ENCODE data around the gene CELSR1. TPM values are rescaled to one million over a fixed set of nuclear protein-coding genes. Genes with fewer than 3 reads are reported as not detected.

Gene CELSR1
- total RNA-seq, 1 donor from 2014 or later: 0.39 TPM

DNA sequence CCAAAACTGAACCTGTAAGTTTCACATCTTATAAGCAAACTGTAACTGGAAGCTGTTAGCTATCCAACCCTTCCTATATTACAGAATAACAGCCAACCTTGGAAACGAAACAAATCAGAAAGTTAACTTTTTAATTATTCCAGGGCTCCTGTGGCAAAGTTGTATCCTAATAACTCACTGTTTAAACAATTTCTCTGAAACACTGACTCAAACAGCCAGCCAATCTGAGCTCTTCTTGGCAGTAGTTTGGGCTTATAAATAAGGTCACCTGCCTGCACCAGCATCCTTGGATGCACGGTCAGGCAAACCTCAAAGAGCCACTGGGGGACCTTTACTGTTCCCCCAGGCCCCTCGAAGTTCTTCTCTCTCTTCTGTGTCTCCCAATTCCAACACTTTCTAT, 5.0 kb downstream of the CELSR1 start:
- Mint-ChIP-seq H3K4me3 (no peak overlapping the region), H3K27ac (no peak overlapping the region), H3K4me1 (ENCODE audit: low read depth) (no peaks in the 10 kb centered on the region), H3K27me3 (ENCODE audit: insufficient read depth) (peaks cover 8% of the 10 kb centered on the region), H3K36me3 (ENCODE audit: low read depth) (no peaks in the 10 kb centered on the region), H3K9me3 (no peaks in the 10 kb centered on the region)
- no peak for DNase-seq (ENCODE audit: low spot score)
- intact Hi-C loops (cut with micrococcal nuclease): no loop called here

DNA sequence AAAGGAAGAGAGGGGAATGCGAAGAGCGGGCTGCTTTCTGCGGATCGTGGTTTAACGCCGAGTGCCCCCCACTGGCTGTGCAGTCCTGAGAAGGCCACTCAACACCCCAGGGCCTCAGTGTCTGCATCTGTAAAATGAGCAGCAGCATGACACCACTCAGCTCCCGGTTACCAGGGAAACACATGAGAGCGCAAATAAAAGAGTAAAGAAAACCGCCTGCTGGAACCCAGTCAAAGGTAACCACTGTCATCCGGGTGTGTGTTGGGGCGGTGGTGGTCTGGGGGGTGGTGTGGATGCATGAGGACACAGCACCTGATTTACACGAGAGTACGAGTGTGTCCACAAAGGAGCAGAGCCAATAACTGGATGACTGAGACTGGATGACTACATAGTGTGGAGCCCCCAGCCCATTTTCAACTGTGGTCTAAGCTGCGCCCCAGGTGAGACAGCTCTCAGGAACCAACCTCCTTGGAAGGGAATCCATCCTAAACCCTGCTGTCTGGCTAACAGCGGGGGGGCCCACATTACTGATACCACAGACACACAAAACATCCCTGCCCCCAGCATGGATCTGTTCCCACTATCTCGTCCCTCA, 5.7 kb downstream of the CELSR1 start:
- H3K27me3 Mint-ChIP-seq (ENCODE audit: insufficient read depth): peaks cover 8% of the 10 kb centered on the region
- no peak overlapping the region for H3K4me3 Mint-ChIP-seq
- intact Hi-C loops (cut with micrococcal nuclease): no loop called here
- H3K36me3 Mint-ChIP-seq (ENCODE audit: low read depth): no peaks in the 10 kb centered on the region
- no peak for DNase-seq (ENCODE audit: low spot score)
- no peak overlapping the region for H3K27ac Mint-ChIP-seq
- no peaks in the 10 kb centered on the region for H3K4me1 Mint-ChIP-seq (ENCODE audit: low read depth)
- no peaks in the 10 kb centered on the region for H3K9me3 Mint-ChIP-seq

DNA sequence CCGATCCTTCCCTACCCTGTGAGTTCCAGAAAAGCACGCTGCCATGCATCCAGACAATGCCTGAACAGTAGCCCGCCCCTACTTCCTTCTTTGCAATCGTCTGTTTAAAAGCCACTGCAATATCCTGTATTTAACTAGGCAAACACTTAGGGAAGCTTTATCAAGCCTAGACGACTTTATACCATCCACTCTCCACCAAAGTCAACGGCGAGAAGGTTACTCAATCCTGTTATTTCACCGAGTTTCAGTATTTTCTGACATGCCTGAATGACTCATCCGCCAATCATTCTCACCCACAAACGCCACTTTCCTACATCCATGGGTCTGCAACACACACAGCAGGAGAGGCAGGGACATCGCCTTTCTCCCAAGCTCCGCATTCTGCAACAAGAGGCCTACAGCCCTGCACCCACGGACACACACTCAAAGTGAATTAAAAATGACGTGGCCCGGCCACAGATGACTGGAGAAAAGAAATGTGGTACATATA, 9.3 kb downstream of the CELSR1 start:
- no peak for DNase-seq (ENCODE audit: low spot score)
- Mint-ChIP-seq H3K4me3 (no peak overlapping the region), H3K36me3 (ENCODE audit: low read depth) (no peaks in the 10 kb centered on the region), H3K27me3 (ENCODE audit: insufficient read depth) (peaks cover 4% of the 10 kb centered on the region), H3K9me3 (no peaks in the 10 kb centered on the region), H3K27ac (no peak overlapping the region), H3K4me1 (ENCODE audit: low read depth) (no peaks in the 10 kb centered on the region)
- intact Hi-C loops (cut with micrococcal nuclease): no loop called here

DNA sequence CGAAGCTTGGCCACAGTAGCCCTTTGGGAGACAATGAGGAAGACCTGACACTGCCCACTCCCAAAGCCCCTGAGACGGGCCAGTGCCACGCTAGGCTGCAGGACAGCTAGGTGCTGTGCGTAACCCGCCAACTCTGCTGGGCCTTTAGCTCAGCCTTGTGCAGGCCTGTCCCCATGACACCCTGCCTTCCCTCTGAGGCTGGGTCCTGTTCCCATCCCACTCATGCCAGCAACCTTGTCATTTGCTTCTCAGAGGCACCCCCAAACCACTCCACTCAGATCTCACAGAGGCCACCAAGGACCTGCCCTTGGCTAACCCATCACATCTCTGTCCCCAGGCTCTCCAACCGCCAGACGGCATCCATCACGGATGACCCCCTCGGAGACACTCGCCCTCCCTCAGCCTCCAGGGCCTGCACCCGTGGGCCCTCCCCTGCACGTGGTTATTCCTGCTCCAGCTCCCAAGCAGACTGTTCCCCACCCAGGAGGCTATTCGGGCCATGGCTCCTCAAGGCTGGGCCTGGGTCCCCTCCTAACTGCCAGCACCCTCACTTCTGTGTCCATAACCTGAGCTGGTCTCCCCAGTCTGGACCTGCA, 11.1 kb downstream of the CELSR1 start:
- Mint-ChIP-seq H3K4me1 (ENCODE audit: low read depth) (no peaks in the 10 kb centered on the region), H3K9me3 (no peaks in the 10 kb centered on the region), H3K4me3 (no peak overlapping the region), H3K27me3 (ENCODE audit: insufficient read depth) (peaks cover 4% of the 10 kb centered on the region), H3K36me3 (ENCODE audit: low read depth) (no peaks in the 10 kb centered on the region), H3K27ac (no peak overlapping the region)
- intact Hi-C loops (cut with micrococcal nuclease): no loop called here
- DNase-seq (ENCODE audit: low spot score): no peak

DNA sequence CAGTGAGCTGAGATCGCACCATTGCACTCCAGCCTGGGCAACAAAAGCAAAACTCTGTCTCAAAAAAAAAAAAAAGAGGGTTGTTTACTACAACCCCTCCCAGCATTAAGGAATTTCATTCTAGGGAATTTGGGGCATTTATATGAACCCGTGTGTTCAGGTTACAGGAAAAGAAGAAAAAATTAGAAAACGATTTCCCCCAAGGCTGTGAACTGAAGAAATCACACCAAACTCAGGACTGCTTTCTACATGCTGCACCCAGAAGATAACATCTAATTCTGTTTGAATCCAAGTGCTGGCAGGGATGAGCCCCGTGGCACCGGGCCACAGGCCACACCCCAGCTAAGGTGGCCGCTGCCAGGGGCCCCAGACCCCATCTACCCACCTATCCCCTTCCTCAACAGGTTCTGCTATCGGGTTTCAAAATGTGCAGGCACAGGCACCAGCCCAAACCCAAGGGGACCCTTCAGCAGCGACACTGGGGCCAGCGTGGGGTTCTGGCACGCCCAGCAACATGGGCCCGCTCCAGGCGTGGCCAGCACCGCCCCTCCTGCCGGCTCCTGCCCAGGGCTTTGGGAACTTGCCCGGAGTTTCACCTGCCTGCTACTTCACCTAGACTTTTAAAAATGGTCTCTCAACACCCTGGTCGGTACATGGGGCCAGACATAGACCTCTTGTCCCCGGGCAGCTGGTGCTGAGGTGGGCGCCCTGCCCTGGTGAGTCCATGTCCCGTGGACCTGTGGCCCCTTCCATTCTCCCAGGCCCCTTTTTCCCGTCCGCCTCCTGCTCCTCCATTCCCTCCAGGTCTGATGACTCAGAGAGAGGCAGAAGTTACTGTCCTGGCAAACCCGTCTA, 11.8 kb downstream of the CELSR1 start:
- DNase-seq (ENCODE audit: low spot score): no peak
- no peaks in the 10 kb centered on the region for H3K9me3 Mint-ChIP-seq
- no peak overlapping the region for H3K4me3 Mint-ChIP-seq
- intact Hi-C loops (cut with micrococcal nuclease): no loop called here
- peaks cover 4% of the 10 kb centered on the region for H3K27me3 Mint-ChIP-seq (ENCODE audit: insufficient read depth)
- no peaks in the 10 kb centered on the region for H3K36me3 Mint-ChIP-seq (ENCODE audit: low read depth)
- H3K27ac Mint-ChIP-seq: no peak overlapping the region
- no peaks in the 10 kb centered on the region for H3K4me1 Mint-ChIP-seq (ENCODE audit: low read depth)

DNA sequence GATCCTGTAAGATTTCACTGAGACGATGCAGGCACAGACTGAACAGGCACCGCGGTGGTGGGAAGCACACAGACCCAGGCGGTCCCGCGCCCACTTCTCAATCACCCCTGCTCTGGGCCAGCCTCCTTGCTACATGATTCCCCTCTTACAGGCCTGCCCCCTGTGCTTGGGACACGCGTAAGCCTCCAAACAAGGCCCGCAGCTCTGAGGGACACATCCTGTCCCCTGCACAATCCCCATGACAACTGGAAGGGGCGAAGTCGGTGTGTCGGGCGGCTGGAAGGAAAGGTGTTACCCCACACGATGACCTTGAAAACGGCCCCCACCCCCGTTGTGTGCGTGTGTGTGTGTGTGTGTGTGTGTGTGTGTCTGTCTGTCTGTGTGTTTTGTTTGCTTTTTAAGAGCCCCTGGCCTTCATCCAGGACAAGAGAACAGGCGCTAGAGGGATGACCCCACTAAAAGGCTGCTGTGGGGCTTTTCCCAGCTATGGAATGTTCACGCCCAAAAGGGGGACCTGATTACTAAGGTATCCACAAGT, 13.1 kb downstream of the CELSR1 start:
- Mint-ChIP-seq H3K27ac (no peak overlapping the region), H3K9me3 (no peaks in the 10 kb centered on the region)
- intact Hi-C loops (cut with micrococcal nuclease): no loop called here

DNA sequence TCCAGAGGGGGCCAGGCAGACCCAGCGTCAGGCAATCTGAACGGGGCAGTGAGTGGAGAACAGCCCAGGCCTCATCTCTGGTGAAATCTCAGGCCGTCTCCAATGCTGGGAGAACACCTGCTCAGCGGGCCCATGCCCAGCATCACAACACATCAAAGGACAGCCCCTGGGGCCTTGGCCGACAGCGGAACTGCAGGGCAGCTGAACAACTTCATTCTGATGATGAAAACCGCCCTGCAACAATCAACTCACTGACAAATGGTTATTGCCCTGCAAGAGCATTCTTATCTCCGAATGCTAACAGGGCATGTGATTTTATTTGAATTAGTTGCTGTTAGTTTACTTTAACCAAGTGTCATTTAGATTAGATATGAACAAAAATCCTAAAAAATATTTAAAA, 14.6 kb downstream of the CELSR1 start:
- no peaks in the 10 kb centered on the region for H3K9me3 Mint-ChIP-seq
- no peak overlapping the region for H3K4me3 Mint-ChIP-seq
- H3K27me3 Mint-ChIP-seq (ENCODE audit: insufficient read depth): no peaks in the 10 kb centered on the region
- no peak for DNase-seq (ENCODE audit: low spot score)
- no peaks in the 10 kb centered on the region for H3K4me1 Mint-ChIP-seq (ENCODE audit: low read depth)
- no peak overlapping the region for H3K27ac Mint-ChIP-seq
- no peaks in the 10 kb centered on the region for H3K36me3 Mint-ChIP-seq (ENCODE audit: low read depth)
- intact Hi-C loops (cut with micrococcal nuclease): no loop called here

More for the DNA sequence above, 13.1 kb downstream of the CELSR1 start:
- DNase-seq (ENCODE audit: low spot score): no peak
- Mint-ChIP-seq H3K4me1 (ENCODE audit: low read depth) (no peaks in the 10 kb centered on the region), H3K36me3 (ENCODE audit: low read depth) (no peaks in the 10 kb centered on the region), H3K27me3 (ENCODE audit: insufficient read depth) (peaks cover 4% of the 10 kb centered on the region), H3K4me3 (no peak overlapping the region)

DNA sequence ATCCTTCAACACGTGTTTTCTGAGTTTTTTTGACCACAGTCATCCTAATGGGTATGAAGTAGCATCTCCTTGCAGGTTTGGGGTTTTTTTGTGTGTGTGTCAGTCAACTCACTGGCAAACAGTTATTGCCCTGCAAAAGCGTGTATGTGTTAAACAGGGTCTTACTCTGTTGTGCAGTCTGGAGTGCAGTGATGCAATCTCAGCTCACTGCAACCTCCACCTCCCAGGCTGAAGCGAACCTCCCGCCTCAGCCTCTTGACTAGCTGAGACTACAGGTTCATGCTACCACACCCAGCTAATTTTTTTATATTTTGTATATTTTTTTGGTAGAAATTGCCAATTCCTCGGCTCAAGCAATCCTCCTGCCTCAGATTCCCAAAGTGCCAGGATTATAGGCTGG, 15.4 kb downstream of the CELSR1 start:
- intact Hi-C loops (cut with micrococcal nuclease): no loop called here
- Mint-ChIP-seq H3K36me3 (ENCODE audit: low read depth) (no peaks in the 10 kb centered on the region), H3K4me3 (no peak overlapping the region)

DNA sequence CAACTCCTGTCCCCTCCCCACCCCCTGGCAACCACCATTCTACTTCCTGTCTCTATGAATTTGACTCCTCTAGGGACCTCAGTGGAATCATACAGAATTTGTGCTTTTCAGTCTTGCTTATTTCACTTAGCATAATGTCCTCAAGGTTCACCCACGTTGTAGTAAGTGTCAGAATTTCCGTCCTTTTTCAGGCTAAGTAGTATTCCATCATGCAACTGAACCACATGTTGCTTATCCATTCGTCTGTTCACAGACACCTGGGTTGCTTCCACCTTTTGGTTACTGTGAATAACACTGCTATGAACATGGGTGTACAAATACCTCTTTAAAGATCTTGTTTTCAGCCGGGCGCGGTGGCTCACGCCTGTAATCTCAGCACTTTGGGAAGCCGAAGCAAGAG, 16.5 kb downstream of the CELSR1 start:
- H3K27me3 Mint-ChIP-seq (ENCODE audit: insufficient read depth): no peaks in the 10 kb centered on the region
- H3K27ac Mint-ChIP-seq: no peak overlapping the region
- intact Hi-C loops (cut with micrococcal nuclease): no loop called here
- no peaks in the 10 kb centered on the region for H3K36me3 Mint-ChIP-seq (ENCODE audit: low read depth)
- DNase-seq (ENCODE audit: low spot score): no peak
- no peak overlapping the region for H3K4me3 Mint-ChIP-seq
- H3K9me3 Mint-ChIP-seq: no peaks in the 10 kb centered on the region
- no peaks in the 10 kb centered on the region for H3K4me1 Mint-ChIP-seq (ENCODE audit: low read depth)

More for the DNA sequence above, 15.4 kb downstream of the CELSR1 start:
- Mint-ChIP-seq H3K27me3 (ENCODE audit: insufficient read depth) (no peaks in the 10 kb centered on the region), H3K9me3 (no peaks in the 10 kb centered on the region), H3K4me1 (ENCODE audit: low read depth) (no peaks in the 10 kb centered on the region), H3K27ac (no peak overlapping the region)
- no peak for DNase-seq (ENCODE audit: low spot score)

DNA sequence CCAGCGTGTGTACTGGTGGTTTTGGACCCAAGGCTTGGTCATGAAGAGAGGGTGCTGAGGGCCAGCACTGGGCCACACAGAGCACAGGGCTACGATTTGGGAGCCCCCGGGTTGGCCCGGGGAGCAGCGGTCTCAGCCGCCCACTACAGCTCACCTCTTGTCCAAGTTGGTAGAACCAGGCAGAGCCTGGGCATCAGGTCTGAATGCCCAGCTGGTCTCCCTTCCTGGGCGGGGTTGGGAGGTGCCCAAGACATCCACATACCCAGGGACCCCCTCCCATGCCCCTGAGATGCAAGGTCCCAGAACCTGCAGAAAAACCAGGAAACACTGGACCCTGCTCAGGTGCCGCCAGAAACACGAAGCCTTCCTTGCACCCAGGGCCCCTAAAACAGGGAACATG, 18.0 kb downstream of the CELSR1 start:
- Mint-ChIP-seq H3K27ac (no peak overlapping the region), H3K27me3 (ENCODE audit: insufficient read depth) (no peaks in the 10 kb centered on the region), H3K4me1 (ENCODE audit: low read depth) (no peaks in the 10 kb centered on the region), H3K4me3 (no peak overlapping the region), H3K36me3 (ENCODE audit: low read depth) (no peaks in the 10 kb centered on the region), H3K9me3 (no peaks in the 10 kb centered on the region)
- intact Hi-C loops (cut with micrococcal nuclease): no loop called here
- DNase-seq (ENCODE audit: low spot score): no peak

DNA sequence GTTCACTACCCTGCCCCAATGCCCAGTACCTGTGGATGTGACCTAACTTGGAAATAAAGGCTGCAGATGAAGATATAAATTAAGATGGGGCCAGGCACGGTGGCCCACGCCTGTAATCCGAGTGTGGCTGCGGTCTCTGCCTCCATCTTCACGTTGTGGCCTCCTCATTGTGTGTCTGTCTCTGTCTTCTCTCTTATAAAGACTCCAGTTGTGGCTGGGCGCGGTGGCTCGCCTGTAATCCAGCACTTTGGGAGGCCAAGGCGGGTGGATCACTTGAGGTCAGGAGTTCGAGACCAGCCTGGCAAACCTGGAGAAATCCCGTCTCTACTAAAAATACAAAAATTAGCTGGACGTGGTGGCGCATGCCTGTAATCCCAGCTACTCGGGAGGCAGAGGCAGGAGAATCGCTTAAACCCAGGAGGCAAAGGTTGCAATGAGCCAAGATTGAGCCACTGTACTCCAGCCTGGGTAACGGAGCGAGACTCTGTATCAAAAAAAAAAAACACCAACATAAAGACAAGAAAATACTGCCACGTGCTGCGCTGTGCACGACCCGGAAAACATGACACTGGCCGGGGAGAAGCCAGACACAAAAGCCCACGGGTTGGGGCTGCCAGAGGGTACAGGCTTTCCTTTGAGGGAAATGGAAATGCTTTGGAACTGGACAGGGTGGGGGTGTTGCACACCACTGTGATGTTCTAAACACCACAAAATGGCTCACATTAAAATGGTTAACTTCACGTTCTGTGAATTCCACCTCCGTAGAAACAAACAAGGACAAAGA, 18.7 kb downstream of the CELSR1 start:
- no peaks in the 10 kb centered on the region for H3K4me1 Mint-ChIP-seq (ENCODE audit: low read depth)
- H3K27ac Mint-ChIP-seq: no peak overlapping the region
- no peaks in the 10 kb centered on the region for H3K9me3 Mint-ChIP-seq
- H3K4me3 Mint-ChIP-seq: no peak overlapping the region
- no peaks in the 10 kb centered on the region for H3K36me3 Mint-ChIP-seq (ENCODE audit: low read depth)
- DNase-seq (ENCODE audit: low spot score): no peak
- intact Hi-C loops (cut with micrococcal nuclease): no loop called here
- no peaks in the 10 kb centered on the region for H3K27me3 Mint-ChIP-seq (ENCODE audit: insufficient read depth)

DNA sequence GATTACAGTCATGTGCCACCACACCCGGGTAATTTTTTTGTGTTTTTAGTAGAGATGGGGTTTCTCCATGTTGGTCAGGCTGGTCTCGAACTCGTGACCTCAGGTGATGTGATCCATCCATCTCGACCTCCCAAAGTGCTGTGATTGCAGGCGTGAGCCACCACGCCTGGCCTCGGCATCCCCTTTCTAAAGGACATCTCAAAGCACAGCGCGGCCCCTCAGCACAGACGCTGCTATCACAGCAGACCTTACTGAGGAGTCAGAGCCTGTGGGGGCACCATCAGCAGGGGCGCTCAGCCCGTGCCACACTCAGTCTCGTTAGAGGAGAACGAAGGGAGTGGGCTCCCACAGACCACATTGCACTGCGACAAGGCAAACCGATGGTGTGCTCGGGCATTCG, 19.4 kb downstream of the CELSR1 start:
- intact Hi-C loops (cut with micrococcal nuclease): no loop called here
- Mint-ChIP-seq H3K4me3 (no peak overlapping the region), H3K27ac (no peak overlapping the region), H3K36me3 (ENCODE audit: low read depth) (no peaks in the 10 kb centered on the region), H3K4me1 (ENCODE audit: low read depth) (no peaks in the 10 kb centered on the region), H3K9me3 (no peaks in the 10 kb centered on the region), H3K27me3 (ENCODE audit: insufficient read depth) (no peaks in the 10 kb centered on the region)
- no peak for DNase-seq (ENCODE audit: low spot score)

Measured in activated T-helper 1 cell treated with anti-CD3 and anti-CD28 coated beads, Interleukin-12 subunit alpha, Interleukin-12 subunit beta, Interleukin-2, Interleukin-4 antibody, amounts not matched to agents 30 ng/mL and 10 ng/mL and 1 ng/mL, durations not matched to agents 14 hours and 24 hours and 36 hours (primary cell).